Stimulated activated CD8-positive, alpha-beta memory T cell treated with anti-CD3 and anti-CD28 coated beads, Interleukin-4, amount 100 ng/mL, for 1 hour (primary cell): Measurements from ENCODE around the gene RAB40A.

Source experiments
- DNase-seq, 2 donors: peaks; one replicate each; pipeline ENCODE4 v3.0.0-alpha.2; 2020; ENCODE audit warnings: low read depth in 2 of 2, low spot score in 1 of 2

Gene RAB40A

GRCh38 chrX:103519389-103519788, at the start of gene RAB40A:
Gene RAB40A (minus strand): TSS chrX:103519489. CDS start chrX:103500756, 18,733 bp downstream.
- no peak for DNase-seq

GRCh38 chrX:103565752-103566151, 46.5 kb upstream of the RAB40A start:
- DNase-seq, result no peak

- no peak for DNase-seq
Observed at GRCh38 chrX:103565197-103565596, 45.9 kb upstream of the RAB40A start.

GRCh38 chrX:103562801-103563200, 43.5 kb upstream of the RAB40A start:
- no peak for DNase-seq

GRCh38 chrX:103560256-103560655, 41.0 kb upstream of the RAB40A start:
- DNase-seq, result no peak

GRCh38 chrX:103556963-103557612, 37.8 kb upstream of the RAB40A start:
- no peak for DNase-seq

- peak; percentile 17 to 23 for DNase-seq
Observed at GRCh38 chrX:103554687-103555424, 35.6 kb upstream of the RAB40A start.

GRCh38 chrX:103552236-103552635, 32.9 kb upstream of the RAB40A start:
- no peak for DNase-seq

GRCh38 chrX:103550415-103551051, 31.2 kb upstream of the RAB40A start:
- no peak for DNase-seq

GRCh38 chrX:103549916-103550315, 30.6 kb upstream of the RAB40A start:
- no peak for DNase-seq

- DNase-seq, result no peak
Observed at GRCh38 chrX:103540145-103540544, 20.9 kb upstream of the RAB40A start.

- no peak for DNase-seq
Observed at GRCh38 chrX:103539695-103540094, 20.4 kb upstream of the RAB40A start.

GRCh38 chrX:103538728-103539127, 19.4 kb upstream of the RAB40A start:
- DNase-seq, result no peak

GRCh38 chrX:103537871-103538387, 18.6 kb upstream of the RAB40A start:
- DNase-seq, result no peak

GRCh38 chrX:103536732-103537131, 17.4 kb upstream of the RAB40A start:
- no peak for DNase-seq

- DNase-seq, result no peak
Observed at GRCh38 chrX:103536071-103536470, 16.8 kb upstream of the RAB40A start.

- no peak for DNase-seq
Observed at GRCh38 chrX:103535206-103535605, 15.9 kb upstream of the RAB40A start.

- peak; percentile 35 to 50 for DNase-seq
Observed at GRCh38 chrX:103533511-103534216, 14.4 kb upstream of the RAB40A start.

GRCh38 chrX:103531002-103531401, 11.7 kb upstream of the RAB40A start:
- no peak for DNase-seq

- no peak for DNase-seq
Observed at GRCh38 chrX:103530545-103530944, 11.3 kb upstream of the RAB40A start.

GRCh38 chrX:103529550-103529949, 10.3 kb upstream of the RAB40A start:
- DNase-seq, result no peak
